HCT116 (cell line): ENCODE measurements around the gene ITGA1.

Experiments used
- CTCF ChIP-seq, 3 experiments: fragments of 200-600 bp in 1 of 3; sonication (generic) in 1 of 3; IDR thresholded peaks in 2 of 3; conservative IDR thresholded peaks in 1 of 3; 2 replicates each; pipeline ENCODE4 v1.5.1; 2012 to 2017; ENCODE audit warnings: low read depth in 2 of 3, low read length in 2 of 3, antibody characterized with exemption in 1 of 3, borderline replicate concordance in 1 of 3, control low read depth in 1 of 3, mild to moderate bottlenecking in 1 of 3, mixed read lengths in 1 of 3, mixed run types in 1 of 3, moderate library complexity in 1 of 3; ENCODE audit not compliant: insufficient read depth in 1 of 3
- EZH2phosphoT487 ChIP-seq: fragments of 200-600 bp; IDR thresholded peaks from 2 replicates; pipeline ENCODE4 v1.6.1; 2018; ENCODE audit warnings: antibody characterized with exemption, borderline replicate concordance
- POLR2A ChIP-seq: IDR thresholded peaks from 2 replicates; pipeline ENCODE4 v1.7.0; 2011; ENCODE audit warnings: borderline replicate concordance; ENCODE audit not compliant: insufficient read depth, insufficient read length; ENCODE audit errors: extremely low read depth
- ZNF274 ChIP-seq: fragments of 200-500 bp; sonication (Bioruptor generic); IDR thresholded peaks from 2 replicates; pipeline ENCODE4 v1.6.1; 2014; ENCODE audit warnings: mild to moderate bottlenecking, low read depth, low read length, inconsistent platforms

GRCh38 chr5:52995095-52995494 lies 207.4 kb downstream of the ITGA1 start:
- TF ChIP-seq CTCF (IDR thresholded peaks at IDR 0.05 in 2 of 3, conservative IDR thresholded peaks at IDR 0.05 in 1 of 3; ENCODE audit: borderline replicate concordance in 1 of 3, insufficient read depth in 1 of 3, low read depth in 2 of 3, low read length in 2 of 3), result no peak
- TF ChIP-seq EZH2phosphoT487, result no peak
- TF ChIP-seq POLR2A, result no peak
- TF ChIP-seq ZNF274, result no peak
